Transverse colon (tissue), 4 donors: ENCODE data around the gene ALDH3B2. TPM values are rescaled to one million over a fixed set of nuclear protein-coding genes. Genes with fewer than 3 reads are reported as not detected.
A peak's percentile ranks its signal among the peaks of the same experiment; 100 is the strongest.

Experiments used
- DNase-seq: peaks from one replicate; pipeline ENCODE4 v3.0.0-alpha.2; 2019
- H3K27ac ChIP-seq, 4 donors: fragments of 200-600 bp; sonication (generic); 2 replicates each; pipeline ENCODE4 v1.5.1; 2016 to 2018; ENCODE audit warnings: inconsistent platforms in 4 of 4
- H3K27me3 ChIP-seq: fragments of 200-600 bp; sonication (generic); 2 replicates; pipeline ENCODE4 v1.5.1; 2017; ENCODE audit warnings: inconsistent platforms
- H3K36me3 ChIP-seq, 4 donors: fragments of 200-600 bp; sonication (generic); 2 replicates each; pipeline ENCODE4 v1.5.1; 2017 to 2019; ENCODE audit warnings: inconsistent platforms in 4 of 4
- H3K4me1 ChIP-seq, 4 donors: fragments of 200-600 bp; sonication (generic); 2 replicates each; pipeline ENCODE4 v1.5.1; 2017 to 2020; ENCODE audit warnings: inconsistent platforms in 4 of 4
- H3K4me3 ChIP-seq, 4 donors: fragments of 200-600 bp; sonication (generic); 1 replicate in 1 of 4; 2 replicates in 3 of 4; pipeline versions ENCODE4 v1.5.1 to v1.6.1; 2017 to 2019; ENCODE audit warnings: inconsistent platforms in 4 of 4
- H3K9me3 ChIP-seq, 2 donors: fragments of 200-600 bp; sonication (generic); 2 replicates each; pipeline ENCODE4 v1.5.1; 2017 to 2019; ENCODE audit warnings: inconsistent platforms in 2 of 2
- EP300 ChIP-seq: sonication (generic); formaldehyde crosslinking; IDR thresholded peaks from one replicate; pipeline ENCODE4 v1.6.1; 2017; ENCODE audit warnings: antibody characterized with exemption, low read depth
- POLR2A ChIP-seq: fragments of 450-650 bp; IDR thresholded peaks from one replicate; pipeline ENCODE4 v1.6.1; 2016; ENCODE audit warnings: antibody characterized with exemption, mild to moderate bottlenecking, moderate library complexity
- POLR2AphosphoS5 ChIP-seq, 3 donors: sonication (generic); formaldehyde crosslinking; IDR thresholded peaks; one replicate each; pipeline ENCODE4 v1.6.1; 2016; ENCODE audit warnings: antibody characterized with exemption in 3 of 3
- WGBS, 2 donors: methylation state at CpG; one replicate each; pipeline ENCODE4 v1.1.5; 2018; ENCODE audit warnings: low coverage in 1 of 2; 5-methylcytosine and 5-hydroxymethylcytosine counted together
- in situ Hi-C, 4 donors: fragments of 200-750 bp; cut with MboI; loops; one replicate each; pipeline versions ENCODE4 v1.15.0 to v1.15.1; 2017; ENCODE audit warnings: low sequenced_read_pairs in 3 of 4, low pct_ligation_motif_present in 1 of 4, low pct_unique_long_range_greater_than_20kb in 1 of 4
- intact Hi-C: fragments of 100-400 bp; cut with DNase I; formaldehyde crosslinking; loops from one replicate; pipeline ENCODE4 v1.15.1; 2023; ENCODE audit warnings: low total_unique reads
- total RNA-seq, 4 donors: library from RNA; depleted of rRNA; stranded (reverse); fragments of >200 nt; gene quantifications; one replicate each; pipeline ENCODE4 v1.1.0, GENCODE V29; 2016
- TF ChIP-seq, protein P1 (sequence below), 5 experiments: fragments of 200-600 bp in 3 of 5; fragments of 450-650 bp in 2 of 5; sonication (generic) in 3 of 5; IDR thresholded peaks; 1 replicate in 2 of 5; 2 replicates in 3 of 5; pipeline ENCODE4 v1.5.1; 2016 to 2017; ENCODE audit warnings: antibody characterized with exemption in 5 of 5, inconsistent platforms in 3 of 5, mild to moderate bottlenecking in 2 of 5, moderate library complexity in 1 of 5

Gene ALDH3B2
- total RNA-seq, 4 donors from 2014 or later: 13.8 TPM; not detected in 3

DNA sequence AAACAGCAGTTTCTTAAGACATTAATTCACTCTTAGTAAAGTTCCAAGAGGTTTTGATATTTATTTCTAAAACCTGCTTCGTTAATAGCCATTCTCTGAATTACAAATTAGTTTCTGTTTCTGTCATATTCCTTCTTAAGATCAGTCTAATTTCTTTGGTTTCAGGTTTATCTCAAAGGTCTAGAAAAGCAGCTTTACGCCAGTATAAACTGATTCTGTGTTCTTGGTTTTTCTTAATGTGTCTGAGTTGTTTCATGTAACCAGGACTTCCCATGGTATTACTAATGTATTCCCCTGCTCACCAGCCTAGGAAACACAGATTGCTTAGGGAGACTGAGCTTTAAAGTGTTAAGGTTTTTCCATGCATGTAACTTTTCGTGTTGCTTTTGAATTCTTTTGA lies 17.1 kb downstream of the ALDH3B2 start:
- 38 to 43% methylated on average over 3 of the region's 3 CpGs for WGBS, 2 donors
- no peak overlapping the region for H3K27ac ChIP-seq
- in situ Hi-C loops: no loop called here

DNA sequence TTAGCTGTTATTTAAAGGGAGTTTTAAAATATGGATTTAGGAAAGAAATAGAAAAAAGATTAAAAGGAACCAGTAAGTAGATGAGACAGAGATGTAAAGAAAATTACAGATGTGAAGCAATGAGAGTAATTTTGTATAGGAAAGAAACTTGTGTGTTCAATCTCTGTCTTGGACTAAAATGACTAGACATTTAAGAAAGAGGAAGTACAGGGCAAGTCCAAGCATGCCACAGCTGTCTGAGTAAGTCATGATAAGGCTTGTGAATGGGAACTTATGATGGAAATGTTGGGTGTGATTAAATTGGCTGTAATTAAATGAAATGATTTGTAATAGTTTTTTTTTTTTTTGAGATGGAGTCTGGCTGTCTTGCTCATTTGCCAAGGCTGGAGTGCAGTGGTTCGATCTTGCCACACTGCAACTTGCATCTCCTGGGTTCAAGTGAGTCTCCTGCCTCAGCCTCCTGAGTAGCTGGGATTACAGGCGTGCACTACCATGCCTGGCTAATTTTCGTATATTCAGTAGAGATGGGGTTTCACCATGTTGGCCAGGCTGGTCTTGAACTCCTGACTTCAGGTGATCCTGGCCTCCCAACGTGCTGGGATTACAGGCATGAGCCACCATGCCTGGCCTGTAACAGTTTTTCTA lies 18.0 kb downstream of the ALDH3B2 start:
- intact Hi-C loops: no loop called here

More for the DNA sequence above, 17.1 kb downstream of the ALDH3B2 start:
- TF ChIP-seq POLR2AphosphoS5 (IDR thresholded peaks at IDR 0.05) (no peak), EP300 (no peak), POLR2A (no peak)
- TF ChIP-seq, protein P1, sequence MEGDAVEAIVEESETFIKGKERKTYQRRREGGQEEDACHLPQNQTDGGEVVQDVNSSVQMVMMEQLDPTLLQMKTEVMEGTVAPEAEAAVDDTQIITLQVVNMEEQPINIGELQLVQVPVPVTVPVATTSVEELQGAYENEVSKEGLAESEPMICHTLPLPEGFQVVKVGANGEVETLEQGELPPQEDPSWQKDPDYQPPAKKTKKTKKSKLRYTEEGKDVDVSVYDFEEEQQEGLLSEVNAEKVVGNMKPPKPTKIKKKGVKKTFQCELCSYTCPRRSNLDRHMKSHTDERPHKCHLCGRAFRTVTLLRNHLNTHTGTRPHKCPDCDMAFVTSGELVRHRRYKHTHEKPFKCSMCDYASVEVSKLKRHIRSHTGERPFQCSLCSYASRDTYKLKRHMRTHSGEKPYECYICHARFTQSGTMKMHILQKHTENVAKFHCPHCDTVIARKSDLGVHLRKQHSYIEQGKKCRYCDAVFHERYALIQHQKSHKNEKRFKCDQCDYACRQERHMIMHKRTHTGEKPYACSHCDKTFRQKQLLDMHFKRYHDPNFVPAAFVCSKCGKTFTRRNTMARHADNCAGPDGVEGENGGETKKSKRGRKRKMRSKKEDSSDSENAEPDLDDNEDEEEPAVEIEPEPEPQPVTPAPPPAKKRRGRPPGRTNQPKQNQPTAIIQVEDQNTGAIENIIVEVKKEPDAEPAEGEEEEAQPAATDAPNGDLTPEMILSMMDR (IDR thresholded peaks at IDR 0.05): no peak
- Histone ChIP-seq H3K9me3 (no peaks in the 10 kb centered on the region), H3K27me3 (no peaks in the 10 kb centered on the region), H3K4me1 (no peaks in the 10 kb centered on the region), H3K36me3 (no peaks in the 10 kb centered on the region), H3K4me3 (no peak overlapping the region)
- DNase-seq: no peak
- intact Hi-C loops: no loop called here

GRCh38 chr11:67654225-67654624 lies 20.2 kb downstream of the ALDH3B2 start:
- intact Hi-C loops (no loop called here), in situ Hi-C loops (no loop called here)
- H3K27ac ChIP-seq: no peak overlapping the region
- WGBS, 2 donors: 60 to 69% methylated on average over 6 to 9 of the region's 9 CpGs
- no peaks in the 10 kb centered on the region for H3K27me3 ChIP-seq
- no peaks in the 10 kb centered on the region for H3K36me3 ChIP-seq
- DNase-seq: peak; percentile 2
- no peak for TF ChIP-seq POLR2A
- TF ChIP-seq, protein P1 (IDR thresholded peaks at IDR 0.05): no peak
- no peak for TF ChIP-seq POLR2AphosphoS5 (IDR thresholded peaks at IDR 0.05)
- no peak for TF ChIP-seq EP300
- no peak overlapping the region for H3K4me3 ChIP-seq
- H3K4me1 ChIP-seq: peaks cover 0 to 8% (median 4%) of the 10 kb centered on the region in 4 donors
- no peaks in the 10 kb centered on the region for H3K9me3 ChIP-seq

More for the DNA sequence above, 18.0 kb downstream of the ALDH3B2 start:
- TF ChIP-seq EP300 (no peak), POLR2A (no peak), POLR2AphosphoS5 (IDR thresholded peaks at IDR 0.05) (no peak)
- TF ChIP-seq, protein P1 (IDR thresholded peaks at IDR 0.05): no peak
- Histone ChIP-seq H3K27ac (no peak overlapping the region), H3K9me3 (no peaks in the 10 kb centered on the region), H3K4me3 (no peak overlapping the region), H3K4me1 (no peaks in the 10 kb centered on the region), H3K27me3 (no peaks in the 10 kb centered on the region), H3K36me3 (no peaks in the 10 kb centered on the region)
- in situ Hi-C loops: no loop called here
- no peak for DNase-seq
- 84 to 93% methylated on average over 3 to 4 of the region's 4 CpGs for WGBS, 2 donors

DNA sequence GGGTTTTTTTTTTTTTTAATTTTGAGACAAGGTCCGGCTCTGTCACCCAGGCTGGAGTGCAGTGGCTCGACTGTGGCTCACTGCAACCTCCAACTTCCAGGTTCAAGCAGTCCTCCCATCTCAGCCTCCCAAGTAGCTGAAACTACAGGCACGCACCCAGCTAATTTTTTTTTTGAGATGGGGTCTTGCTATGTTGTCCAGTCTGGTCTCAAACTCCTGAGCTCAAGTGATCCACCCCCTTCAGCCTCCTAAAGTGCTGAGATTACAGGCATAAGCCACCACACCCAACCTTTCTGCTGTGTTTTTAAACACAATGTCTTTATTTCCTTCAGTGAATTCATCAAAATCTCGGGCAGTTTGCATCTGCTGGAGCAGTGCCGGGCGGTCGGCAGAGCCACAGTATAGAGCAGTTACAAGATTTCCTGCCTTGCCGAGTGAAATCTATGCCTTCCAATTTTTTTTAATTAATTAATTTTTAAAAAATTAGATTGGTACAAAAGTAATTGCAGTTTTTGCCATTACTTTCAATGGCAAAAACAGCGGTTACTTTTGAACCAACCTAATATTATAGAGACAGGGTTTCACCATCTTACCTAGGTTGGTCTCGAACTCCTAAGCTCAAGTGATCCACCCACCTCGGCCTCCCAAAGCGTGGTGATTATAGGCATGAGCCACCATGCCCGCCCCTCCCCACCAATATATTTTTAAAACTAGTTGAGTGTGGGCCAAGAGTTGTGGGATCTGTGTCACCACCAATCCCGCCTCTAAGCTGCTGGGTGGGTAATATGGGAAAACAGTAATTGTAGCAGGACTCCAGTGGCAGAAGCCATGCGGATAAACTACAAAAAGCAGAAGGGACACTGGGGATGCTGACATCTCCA lies 21.2 kb downstream of the ALDH3B2 start:
- peak; percentile 3 for DNase-seq
- Histone ChIP-seq H3K36me3 (no peaks in the 10 kb centered on the region), H3K27me3 (no peaks in the 10 kb centered on the region), H3K4me3 (no peak overlapping the region), H3K9me3 (no peaks in the 10 kb centered on the region), H3K4me1 (peaks cover 0 to 8% (median 4%) of the 10 kb centered on the region in 4 donors), H3K27ac (peak overlapping the region in 2 of 4 donors; percentile 18 to 41)
- 82 to 83% methylated on average over 8 to 15 of the region's 15 CpGs for WGBS, 2 donors
- in situ Hi-C loops (no loop called here), intact Hi-C loops (no loop called here)
- TF ChIP-seq EP300 (no peak), POLR2A (no peak), POLR2AphosphoS5 (IDR thresholded peaks at IDR 0.05) (no peak)
- TF ChIP-seq, protein P1 (IDR thresholded peaks at IDR 0.05): no peak
